ENCODE results near the gene MYADML2. TPM values are rescaled to one million over a fixed set of nuclear protein-coding genes. Genes with fewer than 3 reads are reported as not detected.

MYADML2 gene
- total RNA-seq, 1 donor from 2014 or later = 0.11 TPM

GRCh38 chr17:81931557-81932332 lies 15.3 kb downstream of the MYADML2 start:
- Histone ChIP-seq H3K4me1 (peaks cover 4% of the 10 kb centered on the region), H3K4me2 (no peak overlapping the region), H3K27ac (no peak overlapping the region), H2AFZ (replicated peaks) (no peak overlapping the region), H3K36me3 (no peaks in the 10 kb centered on the region), H4K20me1 (ENCODE audit: low read depth) (peaks cover 15% of the 10 kb centered on the region), H3F3A (ENCODE audit: low read depth) (peaks cover 7% of the 10 kb centered on the region), H3K79me2 (ENCODE audit: low read depth) (peaks cover 10% of the 10 kb centered on the region), H3K9ac (no peak overlapping the region), H3K4me3 (no peak overlapping the region), H3K27me3 (peaks cover 20% of the 10 kb centered on the region), H3K9me3 (ENCODE audit: low read depth) (no peaks in the 10 kb centered on the region)
- Mint-ChIP-seq H3K27me3 (ENCODE audit: insufficient read depth, low read depth) (peaks cover 4% of the 10 kb centered on the region), H3K4me1 (peaks cover 4% of the 10 kb centered on the region), H3K27ac (no peak overlapping the region), H3K9me3 (no peaks in the 10 kb centered on the region), H3K4me3 (peak overlapping the region; percentile 70), H3K36me3 (peaks cover 2% of the 10 kb centered on the region)
- DNase-seq (ENCODE audit: low spot score) = no peak
- no peak for TF ChIP-seq EZH2phosphoT487 (IDR thresholded peaks at IDR 0.05)
- no peak for TF ChIP-seq EZH2 (IDR thresholded peaks at IDR 0.05)
- TF ChIP-seq, protein P1, sequence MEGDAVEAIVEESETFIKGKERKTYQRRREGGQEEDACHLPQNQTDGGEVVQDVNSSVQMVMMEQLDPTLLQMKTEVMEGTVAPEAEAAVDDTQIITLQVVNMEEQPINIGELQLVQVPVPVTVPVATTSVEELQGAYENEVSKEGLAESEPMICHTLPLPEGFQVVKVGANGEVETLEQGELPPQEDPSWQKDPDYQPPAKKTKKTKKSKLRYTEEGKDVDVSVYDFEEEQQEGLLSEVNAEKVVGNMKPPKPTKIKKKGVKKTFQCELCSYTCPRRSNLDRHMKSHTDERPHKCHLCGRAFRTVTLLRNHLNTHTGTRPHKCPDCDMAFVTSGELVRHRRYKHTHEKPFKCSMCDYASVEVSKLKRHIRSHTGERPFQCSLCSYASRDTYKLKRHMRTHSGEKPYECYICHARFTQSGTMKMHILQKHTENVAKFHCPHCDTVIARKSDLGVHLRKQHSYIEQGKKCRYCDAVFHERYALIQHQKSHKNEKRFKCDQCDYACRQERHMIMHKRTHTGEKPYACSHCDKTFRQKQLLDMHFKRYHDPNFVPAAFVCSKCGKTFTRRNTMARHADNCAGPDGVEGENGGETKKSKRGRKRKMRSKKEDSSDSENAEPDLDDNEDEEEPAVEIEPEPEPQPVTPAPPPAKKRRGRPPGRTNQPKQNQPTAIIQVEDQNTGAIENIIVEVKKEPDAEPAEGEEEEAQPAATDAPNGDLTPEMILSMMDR (IDR thresholded peaks at IDR 0.05) = no peak

GRCh38 chr17:81931189-81931556 lies 15.9 kb downstream of the MYADML2 start:
- Histone ChIP-seq H3K79me2 (ENCODE audit: low read depth) (peaks cover 13% of the 10 kb centered on the region), H3K4me3 (no peak overlapping the region), H4K20me1 (ENCODE audit: low read depth) (peaks cover 21% of the 10 kb centered on the region), H3K9ac (no peak overlapping the region), H3K9me3 (ENCODE audit: low read depth) (no peaks in the 10 kb centered on the region), H3K27ac (no peak overlapping the region), H3K4me2 (no peak overlapping the region), H3F3A (ENCODE audit: low read depth) (peaks cover 13% of the 10 kb centered on the region), H3K4me1 (peaks cover 6% of the 10 kb centered on the region), H3K36me3 (no peaks in the 10 kb centered on the region), H2AFZ (replicated peaks) (no peak overlapping the region), H3K27me3 (peaks cover 17% of the 10 kb centered on the region)
- peak overlapping the region; percentile 69 for H3K4me3 Mint-ChIP-seq
- no peak overlapping the region for H3K27ac Mint-ChIP-seq
- TF ChIP-seq EZH2phosphoT487 (IDR thresholded peaks at IDR 0.05) (no peak), EZH2 (IDR thresholded peaks at IDR 0.05) (no peak)
- TF ChIP-seq, protein P1 (IDR thresholded peaks at IDR 0.05) = no peak
- H3K4me1 Mint-ChIP-seq = peaks cover 8% of the 10 kb centered on the region
- DNase-seq (ENCODE audit: low spot score) = no peak
- peaks cover 2% of the 10 kb centered on the region for H3K36me3 Mint-ChIP-seq
- H3K27me3 Mint-ChIP-seq (ENCODE audit: insufficient read depth, low read depth) = peaks cover 4% of the 10 kb centered on the region
- H3K9me3 Mint-ChIP-seq = no peaks in the 10 kb centered on the region

GRCh38 chr17:81930142-81931125 lies 16.6 kb downstream of the MYADML2 start:
- Histone ChIP-seq H3K27me3 (peaks cover 17% of the 10 kb centered on the region), H3F3A (ENCODE audit: low read depth) (peaks cover 21% of the 10 kb centered on the region), H4K20me1 (ENCODE audit: low read depth) (peaks cover 29% of the 10 kb centered on the region), H3K4me3 (no peak overlapping the region), H3K4me2 (no peak overlapping the region), H3K27ac (no peak overlapping the region), H3K9ac (no peak overlapping the region), H3K9me3 (ENCODE audit: low read depth) (no peaks in the 10 kb centered on the region), H3K36me3 (no peaks in the 10 kb centered on the region), H2AFZ (replicated peaks) (no peak overlapping the region), H3K4me1 (peaks cover 8% of the 10 kb centered on the region), H3K79me2 (ENCODE audit: low read depth) (peaks cover 18% of the 10 kb centered on the region)
- H3K4me3 Mint-ChIP-seq = peak overlapping the region; percentile 69
- H3K27me3 Mint-ChIP-seq (ENCODE audit: insufficient read depth, low read depth) = peaks cover 2% of the 10 kb centered on the region
- H3K27ac Mint-ChIP-seq = no peak overlapping the region
- peaks cover 9% of the 10 kb centered on the region for H3K4me1 Mint-ChIP-seq
- peak; percentile 33 for DNase-seq (ENCODE audit: low spot score)
- TF ChIP-seq EZH2phosphoT487 (IDR thresholded peaks at IDR 0.05) (no peak), EZH2 (IDR thresholded peaks at IDR 0.05) (no peak)
- TF ChIP-seq, protein P1 (IDR thresholded peaks at IDR 0.05) = no peak
- no peaks in the 10 kb centered on the region for H3K9me3 Mint-ChIP-seq
- peaks cover 2% of the 10 kb centered on the region for H3K36me3 Mint-ChIP-seq

Data from neural progenitor cell (in vitro differentiated cells).